Middle frontal gyrus (tissue), 1 donor: ENCODE measurements around the gene RBM23.

Experiments
- DNase-seq: peaks from one replicate; pipeline ENCODE4 v3.0.0-alpha.2; 2015; ENCODE audit warnings: low spot score; ENCODE audit errors: extremely low spot score

RBM23 gene

DNA sequence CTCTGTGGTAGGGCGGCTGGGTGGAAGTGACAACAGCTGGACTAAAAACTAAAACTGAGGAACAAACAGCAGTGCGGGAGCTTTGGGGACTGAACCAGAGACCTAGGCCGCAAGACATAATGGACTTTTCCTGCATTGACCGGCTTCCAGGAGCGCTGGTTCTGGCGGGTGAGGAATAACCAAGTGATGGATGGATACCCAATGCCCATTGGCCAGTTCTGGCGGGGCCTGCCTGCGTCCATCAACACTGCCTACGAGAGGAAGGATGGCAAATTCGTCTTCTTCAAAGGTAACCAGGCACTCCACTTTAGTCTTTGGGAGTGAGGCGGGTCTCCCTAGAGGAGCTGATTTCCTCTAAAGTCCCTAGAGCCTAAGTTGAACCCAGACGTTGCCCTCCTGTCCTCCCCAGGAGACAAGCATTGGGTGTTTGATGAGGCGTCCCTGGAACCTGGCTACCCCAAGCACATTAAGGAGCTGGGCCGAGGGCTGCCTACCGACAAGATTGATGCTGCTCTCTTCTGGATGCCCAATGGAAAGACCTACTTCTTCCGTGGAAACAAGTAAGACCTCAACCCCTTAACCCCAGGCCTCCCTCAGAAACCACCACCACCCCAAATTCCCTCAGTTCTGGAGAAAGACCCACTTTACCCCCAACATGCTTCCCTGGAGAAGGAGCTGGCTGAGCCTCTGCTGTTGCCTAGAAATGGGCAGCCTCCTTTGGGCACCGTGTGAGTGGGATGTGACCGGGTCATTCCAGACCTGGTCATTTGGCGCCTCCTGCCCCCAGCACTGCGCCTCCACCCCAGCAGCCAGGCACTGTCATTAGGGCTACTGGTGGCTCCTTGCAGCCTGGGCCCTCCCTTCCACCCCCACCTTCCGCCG, 74.5 kb downstream of the RBM23 start:
- no peak for DNase-seq
